Measurements from ENCODE around the gene DNAH14. TPM values are rescaled to one million over a fixed set of nuclear protein-coding genes. Genes with fewer than 3 reads are reported as not detected.

Gene DNAH14
- total RNA-seq, 1 experiment from 2014 or later: 39.7 TPM

DNA sequence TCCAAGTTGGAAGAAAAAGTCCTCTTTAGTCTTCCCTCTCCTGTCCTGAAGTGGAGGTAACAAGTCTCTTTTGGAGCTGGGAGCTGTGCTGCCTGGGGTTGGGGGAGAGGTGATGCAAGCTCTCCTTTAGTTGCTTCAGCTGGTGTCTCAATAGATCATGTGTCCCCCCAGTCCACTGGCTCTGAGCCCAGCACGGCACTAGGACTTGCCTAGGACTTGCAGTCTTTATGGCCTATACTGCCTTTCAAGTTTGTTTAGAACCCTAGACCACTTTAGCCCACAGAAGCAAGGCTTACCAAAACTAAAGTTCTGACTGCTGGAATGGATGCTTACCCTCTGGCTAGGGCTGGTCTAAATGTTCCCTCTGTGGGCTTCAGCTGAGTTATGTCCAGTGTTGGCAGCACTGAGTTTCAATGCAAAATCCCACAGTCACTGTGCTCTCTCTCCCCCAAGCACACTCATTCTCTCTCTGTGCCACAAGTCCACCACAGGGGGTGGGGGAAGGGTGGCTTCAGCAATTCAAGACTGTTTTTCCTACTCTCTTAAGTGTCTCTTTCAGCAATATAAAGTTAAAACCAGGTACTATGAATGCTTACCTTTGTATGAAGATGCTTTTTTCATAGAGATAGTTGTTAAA lies 185.0 kb downstream of the DNAH14 start:
- Histone ChIP-seq H3K9ac (ENCODE audit: extremely low read depth, insufficient read length, low read length) (no peak overlapping the region), H4K8ac (replicated peaks; ENCODE audit: insufficient read length, low read depth, low read length) (no peak overlapping the region), H3K4ac (ENCODE audit: low read depth, low read length) (no peak overlapping the region), H4K5ac (ENCODE audit: insufficient read length, low read depth, low read length) (no peak overlapping the region), H3K9me3 (ENCODE audit: control insufficient read depth, low read depth, low read length) (no peaks in the 10 kb centered on the region), H3K4me1 (ENCODE audit: insufficient read depth, low read length) (no peaks in the 10 kb centered on the region), H3K18ac (ENCODE audit: insufficient read length, low read depth, low read length) (no peak overlapping the region), H2AK5ac (ENCODE audit: insufficient read length, low read length) (no peak overlapping the region), H3K14ac (ENCODE audit: insufficient read depth, low read length) (no peak overlapping the region), H3K4me2 (ENCODE audit: insufficient read depth, insufficient read length, low read length) (no peak overlapping the region), H4K20me1 (ENCODE audit: control insufficient read depth, insufficient read depth, insufficient read length) (no peaks in the 10 kb centered on the region), H4K91ac (ENCODE audit: insufficient read length, low read depth, low read length) (no peak overlapping the region), H2BK12ac (ENCODE audit: insufficient read length, low read depth, low read length) (no peak overlapping the region), H3K79me1 (ENCODE audit: insufficient read depth, low read depth, low read length, poor library complexity, severe bottlenecking) (no peaks in the 10 kb centered on the region), H2BK120ac (ENCODE audit: low read depth, low read length, poor library complexity, severe bottlenecking) (no peak overlapping the region), H2BK5ac (ENCODE audit: insufficient read length, low read length) (no peak overlapping the region), H3T11ph (ENCODE audit: low read length) (no peak overlapping the region), H3K56ac (ENCODE audit: insufficient read length, low read depth, low read length) (no peak overlapping the region), H3K79me2 (ENCODE audit: insufficient read depth, low read length) (no peaks in the 10 kb centered on the region), H3K23ac (ENCODE audit: insufficient read length, low read depth, low read length) (no peak overlapping the region), H3K27me3 (ENCODE audit: insufficient read depth, low read length) (no peaks in the 10 kb centered on the region), H2AFZ (ENCODE audit: low read length) (no peak overlapping the region), H2BK20ac (ENCODE audit: low read depth, low read length, poor library complexity, severe bottlenecking) (no peak overlapping the region), H3K23me2 (ENCODE audit: insufficient read length, low read depth, low read length, poor library complexity, severe bottlenecking) (no peaks in the 10 kb centered on the region), H2BK15ac (ENCODE audit: low read depth, low read length) (no peak overlapping the region), H3K27ac (ENCODE audit: insufficient read length, low read depth, low read length) (no peak overlapping the region)
- Mint-ChIP-seq H3K4me1 (peaks cover under 1% of the 10 kb centered on the region in 2 experiments; a peak in 2 of 4 replicates), H3K9me3 (no peaks in the 10 kb centered on the region), H3K4me3 (no peak overlapping the region), H3K36me3 (ENCODE audit: insufficient read depth in 1 of 3, low read depth in 3 of 3) (no peaks in the 10 kb centered on the region; a peak in 1 of 7 replicates), H3K27me3 (ENCODE audit: low read depth) (no peaks in the 10 kb centered on the region), H3K27ac (peak overlapping the region in 1 of 3 experiments; percentile 53; a peak in 2 of 7 replicates)
- no peak for DNase-seq
- WGBS (ENCODE audit: extremely low coverage, insufficient read length, low lambda C conversion rate): no CpG with 5 or more reads among the region's 1 CpG
- TF ChIP-seq, protein P1, sequence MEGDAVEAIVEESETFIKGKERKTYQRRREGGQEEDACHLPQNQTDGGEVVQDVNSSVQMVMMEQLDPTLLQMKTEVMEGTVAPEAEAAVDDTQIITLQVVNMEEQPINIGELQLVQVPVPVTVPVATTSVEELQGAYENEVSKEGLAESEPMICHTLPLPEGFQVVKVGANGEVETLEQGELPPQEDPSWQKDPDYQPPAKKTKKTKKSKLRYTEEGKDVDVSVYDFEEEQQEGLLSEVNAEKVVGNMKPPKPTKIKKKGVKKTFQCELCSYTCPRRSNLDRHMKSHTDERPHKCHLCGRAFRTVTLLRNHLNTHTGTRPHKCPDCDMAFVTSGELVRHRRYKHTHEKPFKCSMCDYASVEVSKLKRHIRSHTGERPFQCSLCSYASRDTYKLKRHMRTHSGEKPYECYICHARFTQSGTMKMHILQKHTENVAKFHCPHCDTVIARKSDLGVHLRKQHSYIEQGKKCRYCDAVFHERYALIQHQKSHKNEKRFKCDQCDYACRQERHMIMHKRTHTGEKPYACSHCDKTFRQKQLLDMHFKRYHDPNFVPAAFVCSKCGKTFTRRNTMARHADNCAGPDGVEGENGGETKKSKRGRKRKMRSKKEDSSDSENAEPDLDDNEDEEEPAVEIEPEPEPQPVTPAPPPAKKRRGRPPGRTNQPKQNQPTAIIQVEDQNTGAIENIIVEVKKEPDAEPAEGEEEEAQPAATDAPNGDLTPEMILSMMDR (conservative IDR thresholded peaks at IDR 0.05): no peak
